WI38 (cell line): ENCODE measurements around the gene HNRNPLL.
"Not testable (repeated sequence)": the region's sequence is repeated elsewhere in the genome, so short reads cannot be mapped to it uniquely, and the experiment has no call there.

Source experiments
- H3K4me3 ChIP-seq: 2 replicates; pipeline ENCODE4 v1.5.1; 2011; ENCODE audit warnings: low read depth, mild to moderate bottlenecking, control low read depth, low read length
- TF ChIP-seq, protein P1 (sequence below): IDR thresholded peaks from 2 replicates; pipeline ENCODE4 v1.5.1; 2012; ENCODE audit warnings: low read depth, mild to moderate bottlenecking, control low read depth, low read length

Gene HNRNPLL

DNA sequence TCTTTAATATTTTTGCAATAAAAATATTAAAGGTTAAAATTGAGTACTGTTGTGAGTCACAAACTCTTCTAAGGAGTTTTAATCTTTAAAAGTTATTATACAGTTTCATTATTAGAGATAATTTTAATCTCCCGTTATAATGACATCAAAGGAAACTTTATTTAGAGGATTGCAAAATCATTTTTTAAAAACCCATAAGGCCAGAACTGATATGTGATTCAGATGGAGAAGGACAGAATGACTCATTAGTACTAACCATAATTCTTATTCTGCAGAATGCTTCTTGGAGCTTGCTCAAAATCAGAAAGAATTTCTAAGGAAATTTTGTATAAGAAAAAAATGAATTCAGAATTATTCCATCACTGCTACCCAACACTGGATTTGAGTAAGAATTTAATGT, 12.5 kb upstream of the HNRNPLL start:
- TF ChIP-seq, protein P1, sequence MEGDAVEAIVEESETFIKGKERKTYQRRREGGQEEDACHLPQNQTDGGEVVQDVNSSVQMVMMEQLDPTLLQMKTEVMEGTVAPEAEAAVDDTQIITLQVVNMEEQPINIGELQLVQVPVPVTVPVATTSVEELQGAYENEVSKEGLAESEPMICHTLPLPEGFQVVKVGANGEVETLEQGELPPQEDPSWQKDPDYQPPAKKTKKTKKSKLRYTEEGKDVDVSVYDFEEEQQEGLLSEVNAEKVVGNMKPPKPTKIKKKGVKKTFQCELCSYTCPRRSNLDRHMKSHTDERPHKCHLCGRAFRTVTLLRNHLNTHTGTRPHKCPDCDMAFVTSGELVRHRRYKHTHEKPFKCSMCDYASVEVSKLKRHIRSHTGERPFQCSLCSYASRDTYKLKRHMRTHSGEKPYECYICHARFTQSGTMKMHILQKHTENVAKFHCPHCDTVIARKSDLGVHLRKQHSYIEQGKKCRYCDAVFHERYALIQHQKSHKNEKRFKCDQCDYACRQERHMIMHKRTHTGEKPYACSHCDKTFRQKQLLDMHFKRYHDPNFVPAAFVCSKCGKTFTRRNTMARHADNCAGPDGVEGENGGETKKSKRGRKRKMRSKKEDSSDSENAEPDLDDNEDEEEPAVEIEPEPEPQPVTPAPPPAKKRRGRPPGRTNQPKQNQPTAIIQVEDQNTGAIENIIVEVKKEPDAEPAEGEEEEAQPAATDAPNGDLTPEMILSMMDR, result no peak
- H3K4me3 ChIP-seq, result no peak overlapping the region

DNA sequence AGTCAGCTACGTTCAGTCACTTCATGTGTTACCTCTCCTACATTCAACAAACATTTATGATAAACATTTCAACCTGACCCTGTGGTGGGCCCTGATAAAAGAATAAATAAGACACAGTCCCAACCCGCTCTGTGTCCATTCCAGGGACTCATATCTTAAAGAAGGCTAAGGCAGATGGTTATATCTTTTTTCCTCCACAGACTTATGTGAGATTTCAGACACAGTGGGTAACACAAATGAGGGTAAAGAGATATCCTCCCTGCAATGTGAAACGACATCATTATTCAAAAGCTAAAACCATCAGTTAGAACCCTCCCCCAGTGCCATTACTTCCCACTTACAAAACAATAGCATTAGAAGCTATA, 11.1 kb upstream of the HNRNPLL start:
- TF ChIP-seq, protein P1, result no peak
- H3K4me3 ChIP-seq, result no peak overlapping the region

DNA sequence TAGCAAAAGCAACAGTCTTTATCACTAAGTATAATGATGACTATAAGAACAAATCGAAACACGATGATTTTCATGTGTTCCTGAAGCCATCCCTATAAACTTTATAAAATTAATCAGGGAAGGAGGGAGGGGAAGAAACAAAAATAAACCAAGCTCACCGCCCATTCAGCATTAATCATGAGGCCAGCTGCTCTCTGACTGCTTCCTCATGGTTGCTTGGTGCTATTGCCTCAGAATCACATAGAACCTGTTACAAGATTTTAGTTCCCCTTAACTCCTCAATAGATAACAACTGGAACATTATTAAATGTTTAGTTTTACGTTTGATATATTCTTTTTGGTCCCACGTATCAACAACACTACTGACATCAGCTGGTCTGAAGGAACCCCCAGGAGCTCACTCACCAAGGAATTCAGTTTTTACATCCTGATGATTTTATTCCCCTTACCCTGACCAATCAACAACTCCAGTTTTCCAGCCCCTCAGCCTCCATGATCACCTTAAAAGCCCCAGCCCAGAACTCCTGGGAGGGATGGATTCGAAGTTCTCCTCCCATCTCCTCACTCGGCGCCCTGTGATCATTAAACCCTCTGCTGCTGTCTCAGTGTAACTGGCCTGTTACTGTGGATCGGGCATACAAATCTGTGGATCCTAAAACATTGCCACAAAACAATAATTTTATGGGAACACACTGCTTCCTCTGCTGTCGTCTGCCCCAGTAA, 10.6 kb upstream of the HNRNPLL start:
- H3K4me3 ChIP-seq, result no peak overlapping the region
- TF ChIP-seq, protein P1, result no peak

DNA sequence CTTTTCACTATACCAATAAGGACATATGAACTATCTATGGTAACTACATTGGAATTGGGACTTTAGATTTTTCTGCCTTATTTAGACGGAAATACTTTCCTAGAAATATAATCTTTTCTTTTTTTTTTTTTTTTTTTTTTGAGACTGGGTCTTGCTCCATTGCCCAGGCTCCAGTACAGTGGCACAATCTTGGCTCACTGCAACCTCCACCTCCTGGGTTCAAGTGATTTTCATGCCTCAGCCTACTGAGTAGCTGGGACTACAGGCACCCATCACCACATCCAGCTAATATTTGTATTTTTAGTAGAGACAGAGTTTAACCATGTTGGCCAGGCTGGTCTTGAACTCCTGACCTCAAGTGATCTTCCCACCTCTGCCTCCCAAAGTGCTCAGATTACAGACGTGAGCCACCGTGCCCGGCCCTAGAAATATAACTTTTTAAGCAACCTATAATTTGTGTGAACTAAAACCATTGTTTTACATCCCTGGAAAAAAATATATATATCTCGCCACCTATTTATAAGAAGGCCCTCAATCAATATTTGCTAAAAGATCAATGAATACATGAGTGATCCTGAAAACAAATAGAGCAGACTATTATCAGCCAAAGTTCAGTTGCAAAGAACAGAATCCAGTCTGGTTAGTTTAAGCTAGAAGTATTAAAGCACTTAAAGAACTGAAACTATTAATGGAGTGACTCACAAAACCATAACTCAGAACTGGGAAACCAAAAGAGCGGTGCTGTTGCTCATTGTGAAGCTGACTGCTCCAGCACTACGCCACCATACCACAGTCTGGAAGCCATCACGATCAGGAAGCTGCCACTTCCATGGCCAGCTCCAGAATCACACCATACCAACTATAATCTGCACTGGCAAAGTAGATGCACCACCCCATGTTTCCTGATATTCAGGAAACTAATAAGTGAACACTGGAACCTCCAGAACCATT, 8.4 kb upstream of the HNRNPLL start:
- TF ChIP-seq, protein P1, result no peak
- no peak overlapping the region for H3K4me3 ChIP-seq

DNA sequence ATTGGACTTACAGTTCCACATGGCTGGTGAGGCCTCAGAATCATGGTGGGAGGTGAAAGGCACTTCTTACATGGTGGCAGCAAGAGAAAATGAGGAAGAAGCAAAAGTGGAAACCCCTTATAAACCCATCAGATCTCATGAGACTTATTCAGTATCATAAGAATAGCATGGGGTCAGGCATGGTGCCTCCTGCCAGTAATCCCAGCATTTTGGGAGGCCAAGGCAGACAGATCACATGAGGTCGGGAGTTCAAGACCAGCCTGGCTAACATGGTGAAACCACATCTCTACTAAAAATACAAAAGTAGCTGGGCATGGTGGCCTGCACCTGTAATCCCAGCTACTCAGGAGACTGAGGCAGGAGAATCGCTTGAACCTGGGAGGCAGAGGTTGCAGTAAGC, 6.5 kb upstream of the HNRNPLL start:
- H3K4me3 ChIP-seq, result not testable (repeated sequence)

DNA sequence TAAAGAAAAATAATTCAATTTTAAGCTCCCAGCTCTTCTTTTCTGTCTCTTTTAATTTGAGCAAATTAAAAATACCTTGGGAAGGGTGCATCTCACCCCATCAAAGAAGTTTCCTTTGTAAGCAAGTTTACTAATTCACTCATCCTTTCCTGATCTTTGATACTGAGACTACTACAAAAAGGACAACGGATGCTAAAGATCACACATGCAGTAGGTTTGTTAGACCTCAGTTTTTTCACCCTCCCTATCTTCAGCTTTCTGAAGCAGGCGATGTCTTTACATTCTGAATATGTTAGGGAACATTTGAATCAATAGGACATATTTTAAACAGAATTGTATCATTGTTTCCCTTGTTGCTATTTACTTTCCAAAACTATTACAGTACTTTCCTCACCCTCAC, 6.0 kb upstream of the HNRNPLL start:
- no peak overlapping the region for H3K4me3 ChIP-seq
- TF ChIP-seq, protein P1, result no peak

DNA sequence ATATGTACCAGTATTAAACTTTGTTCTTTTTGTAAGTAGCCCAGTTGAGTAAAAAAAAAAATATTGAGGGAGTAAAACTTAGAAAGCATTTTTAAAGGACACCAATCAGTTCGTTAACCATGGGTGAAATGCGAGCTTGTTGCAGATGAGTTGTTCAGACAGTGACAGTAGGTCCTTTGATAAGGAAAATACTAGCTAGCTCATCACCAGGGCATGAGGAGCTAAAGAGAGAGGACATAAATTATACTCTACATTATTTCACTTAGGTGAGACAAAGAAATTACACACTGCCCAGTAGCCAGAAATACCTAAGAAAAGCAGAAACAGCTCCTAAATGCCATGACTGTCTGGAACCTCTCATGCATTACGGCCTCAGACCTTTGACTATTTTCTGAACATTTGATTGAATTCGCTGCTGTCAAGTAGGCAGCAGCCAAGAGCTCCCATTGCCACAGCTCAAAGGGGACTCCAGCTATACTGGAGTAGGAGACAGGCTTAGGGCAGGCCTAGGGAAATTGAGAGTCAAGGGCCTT, 2.6 kb upstream of the HNRNPLL start:
- H3K4me3 ChIP-seq, result no peak overlapping the region
- TF ChIP-seq, protein P1, result no peak
